SH-SY5Y (cell line): ENCODE measurements around the gene GNAI3.

Source experiments
- GATA2 ChIP-seq: IDR thresholded peaks from 2 replicates; pipeline ENCODE4 v1.6.1; 2011; ENCODE audit warnings: mild to moderate bottlenecking, low read depth, low read length
- GATA3 ChIP-seq: IDR thresholded peaks from 2 replicates; pipeline ENCODE4 v1.6.1; 2011; ENCODE audit warnings: low read depth, mild to moderate bottlenecking, low read length, moderate library complexity

- no peak for TF ChIP-seq GATA3
- TF ChIP-seq GATA2 = no peak
These were observed 86.6 kb downstream of the GNAI3 start for GRCh38 chr1:109634771-109635750.
